Measurements from ENCODE around the gene WAC.

The WAC gene

GRCh38 chr10:28669227-28670173 is 136.6 kb downstream of the WAC start:
- H3K4me1 Mint-ChIP-seq, result peaks cover 12% of the 10 kb centered on the region
- no peak overlapping the region for H3K27ac Mint-ChIP-seq (ENCODE audit: low read depth)
- H3K27me3 Mint-ChIP-seq, result peaks cover 90% of the 10 kb centered on the region
- DNase-seq (ENCODE audit: low spot score in 2 of 2), result no peak
- no peaks in the 10 kb centered on the region for H3K9me3 Mint-ChIP-seq
- ATAC-seq (replicated peaks; ENCODE audit: extremely low read depth, poor library complexity, severe bottlenecking), result no peak
- H3K36me3 Mint-ChIP-seq (ENCODE audit: insufficient read depth), result no peaks in the 10 kb centered on the region
- peak overlapping the region; percentile 56 for H3K4me3 Mint-ChIP-seq
